ENCODE results near the gene LY6G6F. TPM values are rescaled to one million over a fixed set of nuclear protein-coding genes. Genes with fewer than 3 reads are reported as not detected.

The LY6G6F gene
- total and polyA plus RNA-seq, 4 donors: 0.21 to 2.2 TPM; not detected in 2

DNA sequence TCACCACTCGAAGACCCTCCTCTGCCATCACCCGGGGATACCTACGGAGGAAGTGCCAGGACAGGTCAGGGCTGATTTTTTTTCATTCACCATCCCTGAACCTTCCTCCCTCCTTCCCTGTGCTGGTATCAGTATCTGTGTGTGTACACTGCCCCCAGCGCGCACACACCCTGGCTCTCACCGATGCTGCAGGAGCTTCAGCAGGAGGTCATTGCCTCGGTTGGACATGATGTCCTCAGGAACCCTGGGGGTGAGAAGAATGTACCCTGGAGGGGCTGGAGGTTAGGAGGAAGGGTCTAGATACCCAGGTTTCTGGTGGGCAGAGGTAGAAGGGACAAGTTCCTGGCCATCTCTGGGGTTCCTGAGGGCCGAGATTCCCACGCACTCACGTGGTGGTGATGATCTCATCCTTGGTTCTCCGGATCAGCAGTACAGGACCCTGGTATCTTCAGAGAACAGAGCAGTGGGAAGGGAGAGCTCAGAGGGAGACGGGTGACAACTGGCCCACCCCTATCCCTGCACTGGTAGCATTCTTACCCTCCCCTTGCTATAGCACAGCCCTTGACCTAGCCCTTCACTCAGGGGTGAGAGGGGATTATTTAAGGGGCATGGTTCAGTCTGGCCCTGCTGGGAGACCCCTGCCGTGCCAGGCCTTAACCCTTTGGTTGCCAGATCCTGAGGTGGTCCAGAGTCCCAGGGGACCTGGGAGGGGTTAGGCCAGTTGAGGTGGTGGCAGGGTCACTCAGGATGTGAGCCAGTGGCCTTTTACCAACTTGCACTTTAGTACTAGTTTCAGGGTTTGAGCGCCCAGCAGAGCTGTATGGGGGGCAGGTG lies 18.6 kb upstream of the LY6G6F start:
- H3K36me3 ChIP-seq (ENCODE audit: control insufficient read depth in 4 of 4, insufficient read depth in 4 of 4, low read length in 4 of 4): peaks cover 17 to 53% (median 26%) of the 10 kb centered on the region in 4 donors
- WGBS, 2 donors: 87 to 89% methylated on average over 14 of the region's 14 CpGs

DNA sequence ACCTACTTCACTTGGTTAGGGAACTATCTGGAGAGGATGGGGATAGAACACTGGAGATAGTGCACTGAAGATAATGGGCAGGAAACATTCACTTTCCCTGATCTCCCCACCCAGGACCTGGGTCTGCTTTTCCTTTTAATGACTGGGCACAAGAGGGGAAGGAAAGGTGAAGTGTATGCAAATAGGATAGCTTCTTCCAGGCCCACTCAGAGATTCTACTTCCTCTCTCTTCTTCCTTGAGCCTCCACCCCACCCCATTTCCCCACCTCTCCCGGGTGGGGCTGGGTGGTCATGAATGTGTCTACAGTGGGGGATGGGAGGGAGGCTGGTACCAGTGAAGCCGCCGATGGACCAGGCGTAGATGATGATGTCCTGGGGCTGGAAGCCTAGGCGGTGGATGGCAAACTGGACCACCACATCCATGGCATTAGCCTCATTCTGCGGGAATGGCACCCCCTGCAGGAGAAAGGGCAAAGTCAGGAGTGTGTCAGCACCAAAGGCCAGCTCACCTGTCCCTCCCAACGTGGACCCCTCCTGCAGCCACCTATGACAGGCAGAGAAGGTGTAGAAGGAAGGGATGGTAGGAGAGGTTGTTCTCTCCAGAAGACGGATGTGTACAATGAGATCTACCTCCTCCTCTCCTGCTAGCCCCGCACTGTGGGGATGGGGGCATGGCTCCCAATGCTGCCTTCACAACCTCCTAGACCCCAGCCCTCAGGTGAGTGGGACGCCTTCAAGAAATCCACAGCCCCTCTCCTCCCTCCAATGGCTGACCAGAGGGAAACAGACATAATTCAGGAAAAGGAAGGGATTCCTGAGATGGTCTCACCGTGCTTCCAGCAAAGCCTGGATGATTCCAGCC lies 17.2 kb upstream of the LY6G6F start:
- WGBS, 2 donors: 80 to 81% methylated on average over 11 of the region's 11 CpGs
- no peak overlapping the region for H3K4me3 ChIP-seq
- no peak overlapping the region for H3K9ac ChIP-seq (ENCODE audit: insufficient read depth in 1 of 2, low read length in 2 of 2)
- no peak for ATAC-seq (ENCODE audit: insufficient read depth, low FRiP score)
- DNase-seq: no peak
- H3K27ac ChIP-seq (ENCODE audit: low read depth in 1 of 2, low read length in 1 of 2): no peak overlapping the region
- TF ChIP-seq, protein P1, sequence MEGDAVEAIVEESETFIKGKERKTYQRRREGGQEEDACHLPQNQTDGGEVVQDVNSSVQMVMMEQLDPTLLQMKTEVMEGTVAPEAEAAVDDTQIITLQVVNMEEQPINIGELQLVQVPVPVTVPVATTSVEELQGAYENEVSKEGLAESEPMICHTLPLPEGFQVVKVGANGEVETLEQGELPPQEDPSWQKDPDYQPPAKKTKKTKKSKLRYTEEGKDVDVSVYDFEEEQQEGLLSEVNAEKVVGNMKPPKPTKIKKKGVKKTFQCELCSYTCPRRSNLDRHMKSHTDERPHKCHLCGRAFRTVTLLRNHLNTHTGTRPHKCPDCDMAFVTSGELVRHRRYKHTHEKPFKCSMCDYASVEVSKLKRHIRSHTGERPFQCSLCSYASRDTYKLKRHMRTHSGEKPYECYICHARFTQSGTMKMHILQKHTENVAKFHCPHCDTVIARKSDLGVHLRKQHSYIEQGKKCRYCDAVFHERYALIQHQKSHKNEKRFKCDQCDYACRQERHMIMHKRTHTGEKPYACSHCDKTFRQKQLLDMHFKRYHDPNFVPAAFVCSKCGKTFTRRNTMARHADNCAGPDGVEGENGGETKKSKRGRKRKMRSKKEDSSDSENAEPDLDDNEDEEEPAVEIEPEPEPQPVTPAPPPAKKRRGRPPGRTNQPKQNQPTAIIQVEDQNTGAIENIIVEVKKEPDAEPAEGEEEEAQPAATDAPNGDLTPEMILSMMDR (IDR thresholded peaks at IDR 0.05; ENCODE audit: control extremely low read depth, extremely low read depth): no peak
- no peaks in the 10 kb centered on the region for H3K27me3 ChIP-seq (ENCODE audit: control insufficient read depth in 3 of 3, insufficient read depth in 3 of 3, low read length in 2 of 3)
- H3K9me3 ChIP-seq (ENCODE audit: control insufficient read depth in 4 of 4, insufficient read depth in 3 of 4, low read length in 3 of 4): no peaks in the 10 kb centered on the region
- H3K36me3 ChIP-seq (ENCODE audit: control insufficient read depth in 4 of 4, insufficient read depth in 4 of 4, low read length in 4 of 4): peaks cover 22 to 63% (median 30%) of the 10 kb centered on the region in 4 donors
- H3K4me1 ChIP-seq (ENCODE audit: control insufficient read depth in 5 of 5, insufficient read depth in 5 of 5, low read length in 5 of 5): no peaks in the 10 kb centered on the region

More for the DNA sequence above, 18.6 kb upstream of the LY6G6F start:
- Histone ChIP-seq H3K27ac (ENCODE audit: low read depth in 1 of 2, low read length in 1 of 2) (no peak overlapping the region), H3K27me3 (ENCODE audit: control insufficient read depth in 3 of 3, insufficient read depth in 3 of 3, low read length in 2 of 3) (no peaks in the 10 kb centered on the region), H3K9ac (ENCODE audit: insufficient read depth in 1 of 2, low read length in 2 of 2) (no peak overlapping the region), H3K4me1 (ENCODE audit: control insufficient read depth in 5 of 5, insufficient read depth in 5 of 5, low read length in 5 of 5) (peaks cover 0 to 8% (median 0%) of the 10 kb centered on the region in 5 donors), H3K4me3 (no peak overlapping the region), H3K9me3 (ENCODE audit: control insufficient read depth in 4 of 4, insufficient read depth in 3 of 4, low read length in 3 of 4) (no peaks in the 10 kb centered on the region)
- TF ChIP-seq, protein P1 (IDR thresholded peaks at IDR 0.05; ENCODE audit: control extremely low read depth, extremely low read depth): no peak
- DNase-seq: no peak
- no peak for ATAC-seq (ENCODE audit: insufficient read depth, low FRiP score)

DNA sequence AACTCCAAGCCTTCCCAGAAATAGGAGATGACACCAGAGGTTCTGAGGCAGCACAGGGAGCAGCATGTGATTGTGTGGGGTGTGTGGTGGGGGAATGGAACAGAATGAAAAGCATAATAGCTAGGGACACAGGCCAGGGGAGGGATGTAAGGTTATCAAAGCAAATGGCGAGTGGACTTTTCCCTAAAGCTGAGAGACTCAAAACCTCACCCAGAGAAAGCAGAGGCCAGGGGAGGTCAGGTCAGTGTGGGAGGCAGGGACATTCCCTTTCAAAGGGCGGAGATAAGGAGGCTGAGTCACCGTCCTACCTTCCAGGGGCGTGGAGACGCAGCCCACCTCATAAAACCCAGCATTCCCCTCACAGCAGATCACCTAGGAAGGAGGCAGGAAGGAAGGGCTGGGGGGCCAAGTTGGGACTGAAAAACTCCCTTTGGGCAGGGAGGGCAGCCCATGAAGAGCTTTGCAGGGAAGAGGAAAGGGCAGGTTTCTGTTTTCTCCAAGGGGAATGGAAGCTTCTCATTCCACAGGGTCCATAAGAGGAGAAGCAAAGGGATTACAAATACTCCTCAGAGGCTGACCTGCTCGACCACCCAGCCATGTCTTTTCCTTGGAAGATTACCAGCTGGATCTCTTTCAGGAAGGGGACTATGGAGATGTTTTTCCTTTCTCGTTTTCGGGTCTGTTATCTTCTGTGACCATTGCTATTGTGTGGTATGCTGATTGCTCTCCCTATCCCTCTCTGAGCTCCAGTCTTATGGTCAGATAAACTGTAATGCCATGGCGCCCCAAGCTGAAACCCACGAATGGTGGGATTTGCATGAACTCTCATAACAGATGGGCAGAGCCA lies 16.2 kb upstream of the LY6G6F start:
- Histone ChIP-seq H3K9ac (ENCODE audit: insufficient read depth in 1 of 2, low read length in 2 of 2) (no peak overlapping the region), H3K36me3 (ENCODE audit: control insufficient read depth in 4 of 4, insufficient read depth in 4 of 4, low read length in 4 of 4) (peaks cover 23 to 69% (median 33%) of the 10 kb centered on the region in 4 donors), H3K27me3 (ENCODE audit: control insufficient read depth in 3 of 3, insufficient read depth in 3 of 3, low read length in 2 of 3) (no peaks in the 10 kb centered on the region), H3K27ac (ENCODE audit: low read depth in 1 of 2, low read length in 1 of 2) (no peak overlapping the region), H3K9me3 (ENCODE audit: control insufficient read depth in 4 of 4, insufficient read depth in 3 of 4, low read length in 3 of 4) (no peaks in the 10 kb centered on the region), H3K4me3 (no peak overlapping the region), H3K4me1 (ENCODE audit: control insufficient read depth in 5 of 5, insufficient read depth in 5 of 5, low read length in 5 of 5) (no peaks in the 10 kb centered on the region)
- WGBS, 2 donors: 78 to 87% methylated on average over 10 of the region's 10 CpGs
- DNase-seq: no peak
- TF ChIP-seq, protein P1 (IDR thresholded peaks at IDR 0.05; ENCODE audit: control extremely low read depth, extremely low read depth): no peak
- ATAC-seq (ENCODE audit: insufficient read depth, low FRiP score): no peak
